ENCODE measurements around the gene COMMD10. TPM values are rescaled to one million over a fixed set of nuclear protein-coding genes. Genes with fewer than 3 reads are reported as not detected.

The COMMD10 gene
- 26.8 and 28.5 TPM in 2 replicates for total RNA-seq

DNA sequence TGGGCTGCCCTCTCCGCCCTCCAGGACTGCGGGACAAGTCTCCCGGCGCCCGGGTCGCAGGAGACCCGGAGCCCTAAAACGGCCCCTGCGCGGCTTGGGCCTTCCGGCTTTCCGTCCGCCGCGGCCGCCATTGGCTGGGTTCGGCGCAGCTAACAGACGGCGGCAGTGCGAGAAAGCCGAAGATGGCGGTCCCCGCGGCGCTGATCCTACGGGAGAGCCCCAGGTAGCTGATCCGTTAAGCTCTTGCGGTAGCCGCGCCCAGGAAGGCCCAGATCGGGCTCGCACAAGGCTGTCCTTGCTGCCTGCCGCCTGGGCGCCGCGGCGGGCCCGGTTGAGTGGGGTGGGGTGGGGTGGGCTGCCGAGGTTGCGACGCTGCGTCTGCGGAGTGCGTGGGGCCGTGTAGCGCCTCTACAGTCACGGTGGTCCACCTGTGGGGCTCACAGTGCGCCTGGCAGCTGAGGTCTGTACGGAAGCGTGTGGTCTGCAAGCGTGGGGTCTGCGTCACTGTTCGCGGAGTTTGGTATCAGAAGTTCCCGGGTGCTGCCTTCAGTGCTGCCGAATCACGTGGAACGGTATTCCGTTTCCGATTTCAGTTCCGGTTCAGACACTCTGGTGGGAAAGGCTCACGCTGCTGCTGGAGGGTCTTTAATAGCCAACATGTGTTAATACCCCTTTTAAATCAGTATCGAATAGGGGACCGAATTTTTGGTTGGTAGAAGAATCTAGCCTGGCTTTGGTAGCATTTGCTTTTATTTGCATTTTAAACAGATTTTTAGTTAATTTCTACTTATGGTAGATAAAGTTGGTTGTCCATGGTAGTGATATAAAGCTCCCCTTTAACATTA, at the start of gene COMMD10:
Gene COMMD10 (plus strand): TSS at position 155 of the 845 bp plus-strand sequence.

Small RNA genes lying within 50 kb of the gene (small RNA-seq; reads per million reads assigned to genes)
- gene HMGN2P27 = not detected
- not detected for gene RNU6-644P

Other genes starting within 250 kb of the COMMD10 start
- 54.0 and 57.0 TPM in 2 replicates for gene ATG12, start 243.5 kb upstream of the COMMD10 start, total RNA-seq
- 121 and 129 TPM in 2 replicates for gene AP3S1, start 243.1 kb upstream of the COMMD10 start, total RNA-seq
- gene LVRN, start 122.5 kb upstream of the COMMD10 start, total RNA-seq = 0.39 and 0.73 TPM in 2 replicates
- gene ARL14EPL, start 52.6 kb upstream of the COMMD10 start, total RNA-seq = 0.20 TPM in 1 of 2 replicates, not detected in the other

Measured in subcutaneous preadipocyte (primary cell).